GM13977 (cell line): Measurements from ENCODE around the gene BUB1.
A peak's percentile ranks its signal among the peaks of the same experiment; 100 is the strongest.
"Not testable (repeated sequence)": the region's sequence is repeated elsewhere in the genome, so short reads cannot be mapped to it uniquely, and the experiment has no call there.

Experiments
- DNase-seq: peaks from one replicate; pipeline ENCODE4 v3.0.0; 2012; ENCODE audit warnings: low spot score
- in situ Hi-C: fragments of 300-500 bp; cut with MboI; formaldehyde crosslinking; loops from one replicate; pipeline ENCODE4 v1.12.0; 2022; ENCODE audit warnings: low sequenced_read_pairs, low pct_unique_long_range_greater_than_20kb, mixed read lengths, inconsistent platforms; ENCODE audit not compliant: unreplicated experiment
- TF ChIP-seq, protein P1 (sequence below): IDR thresholded peaks from 2 replicates; pipeline ENCODE4 v1.5.1; 2012; ENCODE audit warnings: mild to moderate bottlenecking, control low read depth; ENCODE audit not compliant: insufficient read depth; ENCODE audit errors: extremely low read depth, missing control alignments

The BUB1 gene

GRCh38 chr2:110688594-110689091, 10.8 kb upstream of the BUB1 start:
- TF ChIP-seq, protein P1, sequence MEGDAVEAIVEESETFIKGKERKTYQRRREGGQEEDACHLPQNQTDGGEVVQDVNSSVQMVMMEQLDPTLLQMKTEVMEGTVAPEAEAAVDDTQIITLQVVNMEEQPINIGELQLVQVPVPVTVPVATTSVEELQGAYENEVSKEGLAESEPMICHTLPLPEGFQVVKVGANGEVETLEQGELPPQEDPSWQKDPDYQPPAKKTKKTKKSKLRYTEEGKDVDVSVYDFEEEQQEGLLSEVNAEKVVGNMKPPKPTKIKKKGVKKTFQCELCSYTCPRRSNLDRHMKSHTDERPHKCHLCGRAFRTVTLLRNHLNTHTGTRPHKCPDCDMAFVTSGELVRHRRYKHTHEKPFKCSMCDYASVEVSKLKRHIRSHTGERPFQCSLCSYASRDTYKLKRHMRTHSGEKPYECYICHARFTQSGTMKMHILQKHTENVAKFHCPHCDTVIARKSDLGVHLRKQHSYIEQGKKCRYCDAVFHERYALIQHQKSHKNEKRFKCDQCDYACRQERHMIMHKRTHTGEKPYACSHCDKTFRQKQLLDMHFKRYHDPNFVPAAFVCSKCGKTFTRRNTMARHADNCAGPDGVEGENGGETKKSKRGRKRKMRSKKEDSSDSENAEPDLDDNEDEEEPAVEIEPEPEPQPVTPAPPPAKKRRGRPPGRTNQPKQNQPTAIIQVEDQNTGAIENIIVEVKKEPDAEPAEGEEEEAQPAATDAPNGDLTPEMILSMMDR, result no peak
- in situ Hi-C loops, result no loop called here
- DNase-seq, result no peak

DNA sequence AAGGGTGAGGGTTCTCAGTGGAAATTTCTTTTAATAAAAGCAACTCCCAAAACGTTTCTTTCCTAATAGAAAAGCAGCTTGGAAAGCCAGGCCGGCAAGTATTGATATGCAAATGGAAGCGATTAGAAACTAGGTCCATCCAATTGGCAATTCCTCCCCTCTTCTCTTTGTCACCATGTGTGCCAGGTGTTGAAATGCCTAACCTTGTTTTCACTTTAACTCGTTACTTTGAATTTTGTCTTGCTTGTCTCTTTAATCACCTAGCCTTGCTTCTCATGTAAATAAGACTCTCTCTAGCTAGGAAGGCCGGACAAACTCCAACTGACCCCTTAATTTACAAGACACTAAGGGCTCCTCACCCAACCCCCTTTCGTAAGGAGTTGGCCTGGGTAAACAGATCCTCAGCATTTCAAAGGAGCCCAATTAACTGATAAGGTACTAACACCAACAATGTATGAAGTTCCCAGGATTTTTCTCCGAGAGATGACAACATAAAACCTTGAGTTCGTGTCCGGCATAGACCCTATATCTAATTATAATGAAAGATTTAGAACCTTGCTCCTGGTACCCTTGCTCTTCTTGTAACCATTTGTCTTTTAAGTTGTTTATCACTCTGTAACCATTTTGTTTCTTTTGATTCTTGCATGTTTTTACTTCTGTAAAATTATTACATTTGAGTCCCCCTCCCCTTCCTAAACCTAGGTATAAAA, 10.1 kb upstream of the BUB1 start:
- in situ Hi-C loops, DNase-seq: not testable (repeated sequence)

DNA sequence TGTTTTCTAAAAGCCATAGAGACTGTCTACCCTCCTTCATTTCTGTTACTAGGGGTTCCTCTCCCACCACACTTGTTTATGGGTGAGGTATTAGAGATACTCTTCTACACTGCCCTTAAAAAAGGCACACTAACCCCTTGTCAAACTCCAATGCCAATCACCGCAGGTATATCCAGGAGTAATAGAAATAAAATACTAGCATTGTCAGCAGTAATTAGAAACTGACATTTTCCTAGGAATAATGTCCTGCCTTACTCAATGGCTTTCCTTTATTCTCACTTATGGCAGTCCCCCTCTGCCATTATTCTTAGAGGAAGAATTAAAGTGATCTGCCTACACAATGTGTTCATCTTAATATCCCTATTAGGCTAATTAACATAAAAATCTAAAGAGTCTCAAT, 5.0 kb upstream of the BUB1 start:
- no peak for DNase-seq
- in situ Hi-C loops, result no loop called here
- TF ChIP-seq, protein P1, result no peak

- DNase-seq, result no peak
- in situ Hi-C loops, result no loop called here
Measured at GRCh38 chr2:110682267-110682666, 4.4 kb upstream of the BUB1 start.

DNA sequence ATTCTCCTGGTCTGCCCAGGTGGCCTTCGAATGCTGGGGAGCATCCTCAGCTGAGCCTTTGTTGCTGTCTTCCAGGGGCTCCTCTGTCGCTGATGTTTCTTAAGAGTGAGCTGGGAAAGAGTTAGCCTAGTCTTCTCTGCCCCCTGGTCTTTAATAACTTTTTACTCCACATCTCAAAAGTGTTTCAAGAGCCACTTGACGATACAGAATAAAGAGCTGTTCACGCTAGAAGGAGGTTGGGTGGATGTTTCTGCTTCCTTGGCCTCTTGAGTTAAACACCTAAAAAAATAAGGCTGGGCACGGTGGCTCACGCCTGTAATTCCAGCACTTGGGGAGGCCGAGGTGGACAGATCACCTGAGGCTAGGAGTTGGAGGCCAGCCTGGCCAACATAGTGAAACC, 2.8 kb upstream of the BUB1 start:
- in situ Hi-C loops, result no loop called here
- DNase-seq, result no peak
- TF ChIP-seq, protein P1, result no peak

More at GRCh38 chr2:110682267-110682666, 4.4 kb upstream of the BUB1 start:
- TF ChIP-seq, protein P1, result no peak

DNA sequence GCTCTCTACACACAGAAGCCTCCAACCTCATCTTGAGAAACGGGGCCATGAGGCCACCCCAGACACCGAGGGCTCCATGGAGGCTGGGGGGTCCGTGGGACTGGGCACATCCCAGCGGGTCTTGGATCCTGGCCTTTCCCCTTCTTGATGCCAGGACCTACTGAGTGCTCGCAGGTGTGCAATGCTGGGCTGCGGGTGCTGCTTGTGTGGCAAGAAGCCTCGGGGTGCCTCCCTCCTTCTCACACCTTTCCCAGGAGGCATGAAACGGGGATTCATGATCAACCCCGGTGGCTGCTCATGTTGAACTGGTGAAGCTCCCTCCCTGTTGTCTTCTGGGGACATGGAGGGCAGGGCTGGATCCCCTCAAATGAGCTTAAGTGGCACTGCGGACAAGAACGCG, 2.0 kb upstream of the BUB1 start:
- DNase-seq, result no peak
- in situ Hi-C loops, result no loop called here
- TF ChIP-seq, protein P1, result no peak

GRCh38 chr2:110679337-110679707, 1.5 kb upstream of the BUB1 start:
- in situ Hi-C loops, result no loop called here
- no peak for DNase-seq
- TF ChIP-seq, protein P1, result peak; percentile 8
